ENCODE results near the gene TRAFD1. TPM values are rescaled to one million over a fixed set of nuclear protein-coding genes. Genes with fewer than 3 reads are reported as not detected.
"Not testable (repeated sequence)": the region's sequence is repeated elsewhere in the genome, so short reads cannot be mapped to it uniquely, and the experiment has no call there.

The TRAFD1 gene
- total RNA-seq, 2 experiments from 2014 or later: 14.3 to 19.4 TPM

DNA sequence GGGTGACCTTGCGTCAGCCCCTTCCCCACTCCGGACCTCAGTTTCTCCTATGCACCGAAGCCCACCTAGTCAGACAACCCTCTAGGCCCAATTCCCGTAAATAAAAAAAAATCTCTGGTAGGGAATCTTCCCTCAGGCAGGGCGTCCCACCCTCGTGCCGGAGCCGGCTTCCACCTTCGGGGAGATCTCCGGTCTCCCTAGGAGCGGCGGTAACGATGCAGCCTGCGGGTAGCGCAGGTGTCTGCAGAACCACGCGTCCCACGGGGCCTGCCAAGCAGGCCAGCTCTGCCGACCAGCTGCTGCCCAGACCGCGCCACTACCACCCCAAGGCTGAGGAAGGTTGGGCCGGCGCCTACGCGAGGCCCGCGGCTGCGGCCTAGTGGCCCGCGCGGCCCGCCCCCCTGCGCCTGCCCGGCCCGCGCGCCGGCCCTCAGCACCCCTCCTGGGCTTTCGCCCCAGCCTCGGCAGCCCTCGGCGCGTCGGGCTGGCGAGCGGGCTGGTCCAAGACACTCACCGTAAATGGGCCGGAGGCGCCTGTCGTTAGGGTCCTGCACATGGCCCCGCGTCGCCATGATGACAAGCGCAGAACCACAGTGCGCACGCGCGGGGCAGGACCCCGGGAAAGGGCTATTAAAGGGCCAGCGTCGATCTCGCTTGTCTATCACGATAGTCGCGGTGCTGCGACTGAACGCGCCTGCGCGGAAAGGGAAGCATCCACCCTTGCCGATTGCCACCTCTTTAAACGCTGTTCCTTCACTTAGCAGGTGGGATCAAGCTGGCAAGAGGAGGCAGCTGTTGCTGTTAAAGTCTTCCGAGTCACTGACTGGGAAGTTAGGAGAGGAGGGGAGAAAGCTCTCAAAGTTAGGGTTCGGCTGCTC, 16.9 kb upstream of the TRAFD1 start, which contains the start of gene NAA25:
Gene NAA25 (minus strand): TSS at position 582 of the 878 bp plus-strand sequence. CDS start 10 bp downstream, at position 572.
- Histone ChIP-seq H3K4me2 (ENCODE audit: low read length) (peak within 1 kb of the TSS; percentile 94), H3K36me3 (ENCODE audit: insufficient read depth, low read length) (peaks cover 26% of the 10 kb centered on the region), H3K4me1 (ENCODE audit: insufficient read depth, low read length, poor library complexity, severe bottlenecking) (peaks cover 43% of the 10 kb centered on the region), H3K79me2 (ENCODE audit: insufficient read depth, low read depth, low read length) (peaks cover 56% of the 10 kb centered on the region), H3K9me3 (ENCODE audit: low read length) (no peaks in the 10 kb centered on the region), H3K9me2 (ENCODE audit: insufficient read depth, low read length) (no peaks in the 10 kb centered on the region), H3K27ac (ENCODE audit: low read depth, low read length, poor library complexity, severe bottlenecking) (peak within 1 kb of the TSS; percentile 85), H3K4me3 (ENCODE audit: low read depth, low read length, poor library complexity, severe bottlenecking) (peak within 1 kb of the TSS; percentile 90), H2AFZ (ENCODE audit: low read length) (peak within 1 kb of the TSS; percentile 86), H4K20me1 (ENCODE audit: insufficient read depth, low read length) (peaks cover 22% of the 10 kb centered on the region; the same call in 1 of the 2 replicates)
- BruUV-seq (replicated peaks): no TSS peak
- ChIA-PET CTCF (ENCODE audit: unreplicated experiment) (interaction anchor here (1.5 kb wide), 1 partner anchor 17 kb away, joined by 3 read pairs; no protein-coding TSS in a partner anchor), POLR2A (interaction anchor here (0.5 to 3.7 kb wide), 18 partner anchors 10 to 987 kb away, joined by 3 to 36 read pairs (median 3); partner anchors contain the start of genes TMEM116 and TRAFD1)
- peak; percentile 89 for DNase-seq (ENCODE audit: low spot score)
- intact Hi-C loops (cut with micrococcal nuclease; ENCODE audit: unreplicated experiment): loop anchor here (10.0 kb wide), 1 partner anchor 276 kb away; the partner anchor contains the start of gene HECTD4
- TF ChIP-seq CTCF (conservative IDR thresholded peaks at IDR 0.05; ENCODE audit: low read length) (no peak), EZH2phosphoT487 (IDR thresholded peaks at IDR 0.05; ENCODE audit: borderline replicate concordance, low read depth, low read length) (no peak)

- H3K36me3 ChIP-seq (ENCODE audit: insufficient read depth, low read length); H3K9me3 ChIP-seq (ENCODE audit: low read length); H3K4me2 ChIP-seq (ENCODE audit: low read length); BruUV-seq (replicated peaks); H3K4me3 ChIP-seq (ENCODE audit: low read depth, low read length, poor library complexity, severe bottlenecking); DNase-seq (ENCODE audit: low spot score); H3K9me2 ChIP-seq (ENCODE audit: insufficient read depth, low read length); H3K27ac ChIP-seq (ENCODE audit: low read depth, low read length, poor library complexity, severe bottlenecking); CTCF ChIA-PET (ENCODE audit: unreplicated experiment); intact Hi-C loops (cut with micrococcal nuclease; ENCODE audit: unreplicated experiment): not testable (repeated sequence)
- Histone ChIP-seq H3K4me1 (ENCODE audit: insufficient read depth, low read length, poor library complexity, severe bottlenecking) (peaks cover 32% of the 10 kb centered on the region), H2AFZ (ENCODE audit: low read length) (peak overlapping the region; percentile 62; the same call in 1 of the 2 replicates), H3K79me2 (ENCODE audit: insufficient read depth, low read depth, low read length) (peaks cover 30% of the 10 kb centered on the region), H4K20me1 (ENCODE audit: insufficient read depth, low read length) (peaks cover 10% of the 10 kb centered on the region; the same call in 1 of the 2 replicates)
- POLR2A ChIA-PET: interaction anchor here (0.6 to 3.7 kb wide), 4 partner anchors 12 to 110 kb away, joined by 3 to 12 read pairs (median 5); partner anchors contain the start of gene TRAFD1
Observed at GRCh38 chr12:112110787-112111662, 14.3 kb upstream of the TRAFD1 start.

DNA sequence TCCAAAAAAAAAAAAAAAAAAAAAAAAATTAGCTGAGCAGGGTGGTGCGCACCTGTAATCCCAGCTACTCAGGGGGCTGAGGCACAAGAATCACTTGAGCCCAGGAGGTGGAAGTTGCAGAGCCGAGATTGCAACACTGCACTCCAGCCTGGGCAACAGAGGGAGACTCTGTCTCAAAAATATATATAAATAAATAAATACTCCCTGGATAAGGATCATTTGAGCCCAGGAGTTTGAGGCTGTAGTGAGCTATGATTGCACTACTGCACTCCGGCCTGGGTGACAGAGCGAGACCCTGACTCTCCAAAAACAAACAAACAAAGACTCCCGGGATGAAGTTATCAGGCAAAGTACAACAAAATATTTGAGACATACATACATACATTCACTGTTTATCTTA, 13.4 kb upstream of the TRAFD1 start:
- Histone ChIP-seq H4K20me1 (ENCODE audit: insufficient read depth, low read length) (0 out of 2 replicates have a peak, but pooled peaks cover 4% of the 10 kb centered on the region), H3K4me1 (ENCODE audit: insufficient read depth, low read length, poor library complexity, severe bottlenecking) (peaks cover 32% of the 10 kb centered on the region), H2AFZ (ENCODE audit: low read length) (no peak overlapping the region), H3K4me3 (ENCODE audit: low read depth, low read length, poor library complexity, severe bottlenecking) (no peak overlapping the region), H3K27ac (ENCODE audit: low read depth, low read length, poor library complexity, severe bottlenecking) (no peak overlapping the region), H3K79me2 (ENCODE audit: insufficient read depth, low read depth, low read length) (peaks cover 21% of the 10 kb centered on the region), H3K9me2 (ENCODE audit: insufficient read depth, low read length) (no peaks in the 10 kb centered on the region), H3K4me2 (ENCODE audit: low read length) (no peak overlapping the region), H3K36me3 (ENCODE audit: insufficient read depth, low read length) (no peaks in the 10 kb centered on the region), H3K9me3 (ENCODE audit: low read length) (no peaks in the 10 kb centered on the region)
- CTCF ChIA-PET (ENCODE audit: unreplicated experiment): no interaction called here
- intact Hi-C loops (cut with micrococcal nuclease; ENCODE audit: unreplicated experiment): no loop called here
- TF ChIP-seq EZH2phosphoT487 (IDR thresholded peaks at IDR 0.05; ENCODE audit: borderline replicate concordance, low read depth, low read length) (no peak), CTCF (conservative IDR thresholded peaks at IDR 0.05; ENCODE audit: low read length) (no peak)
- no peak for DNase-seq (ENCODE audit: low spot score)
- no TSS peak for BruUV-seq (replicated peaks)
- POLR2A ChIA-PET: interaction anchor here (0.6 to 0.7 kb wide), 2 partner anchors 11 to 372 kb away, joined by 4 to 6 read pairs; no protein-coding TSS in a partner anchor
